NCI-H1105 (cell line): ENCODE measurements around the gene PRPF38A.

Source experiments
- DNase-seq: peaks from one replicate; lab custom pipeline; 2025; lab: John Stamatoyannopoulos, UW

The PRPF38A gene

DNA sequence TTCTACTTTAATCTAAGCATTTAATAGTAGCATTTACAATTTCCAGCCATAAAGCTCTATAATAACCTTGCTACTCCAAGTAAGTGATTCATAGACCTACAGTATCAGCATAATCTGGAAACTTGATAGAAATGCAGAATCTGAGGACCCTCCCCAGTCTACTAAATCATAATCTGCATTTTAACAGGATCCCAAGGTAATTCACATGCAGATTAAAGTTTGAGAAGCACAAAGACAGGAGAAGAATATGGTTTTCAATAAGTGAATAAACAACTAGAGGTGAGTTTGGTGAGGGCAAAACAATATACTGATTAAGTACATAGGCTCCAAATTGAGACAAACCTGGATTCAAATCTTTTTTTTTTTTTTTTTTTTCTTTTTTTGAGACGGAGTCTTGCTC is 57.4 kb downstream of the PRPF38A start:
- DNase-seq, result no peak

- DNase-seq, result no peak
These were observed 59.5 kb downstream of the PRPF38A start for GRCh38 chr1:52463891-52464290.

DNA sequence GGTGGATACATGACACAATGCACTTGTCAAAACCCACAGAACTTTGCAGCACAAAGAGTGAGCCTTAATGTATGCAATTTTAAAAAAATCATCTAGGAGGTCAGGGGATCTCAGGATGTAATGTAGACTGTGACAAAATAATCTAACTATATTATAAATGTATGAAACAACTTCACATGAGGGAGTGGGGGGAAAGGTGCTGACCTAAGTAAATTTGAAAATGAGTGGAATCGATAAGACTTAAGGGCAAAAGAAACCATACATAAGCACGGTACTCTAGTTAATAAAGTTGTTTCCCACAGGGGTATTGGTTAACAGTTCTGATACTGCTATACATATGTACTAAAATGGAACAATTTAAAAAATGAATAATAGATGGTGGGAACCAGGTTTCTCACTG is 64.7 kb downstream of the PRPF38A start:
- DNase-seq, result no peak
